Eye (tissue), 1 donor: ENCODE results near the gene STAG1.
A peak's percentile ranks its signal among the peaks of the same experiment; 100 is the strongest.
"Not testable (repeated sequence)": the region's sequence is repeated elsewhere in the genome, so short reads cannot be mapped to it uniquely, and the experiment has no call there.

Experiments
- DNase-seq: peaks from one replicate; pipeline ENCODE4 v3.0.0-alpha.2; 2015

The STAG1 gene

DNA sequence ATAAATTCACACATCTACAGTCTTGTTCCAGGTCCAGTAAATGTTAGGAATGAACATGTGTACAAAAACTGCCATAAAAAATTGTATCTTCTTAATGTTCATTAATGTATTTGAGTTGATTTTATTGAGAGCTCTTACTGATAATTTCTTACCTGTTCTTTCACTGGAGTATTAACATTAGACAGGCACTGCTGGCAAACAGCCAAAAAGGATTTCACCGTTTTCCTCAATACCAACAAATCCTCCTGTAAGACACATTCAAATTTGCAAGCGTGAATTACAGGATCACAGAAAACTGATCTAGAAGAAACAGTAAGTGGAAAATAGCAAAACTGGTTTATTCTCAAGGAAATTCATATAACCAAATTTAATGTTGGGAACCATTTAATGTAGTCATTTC is 374.7 kb downstream of the STAG1 start:
- DNase-seq = peak; percentile 17

DNA sequence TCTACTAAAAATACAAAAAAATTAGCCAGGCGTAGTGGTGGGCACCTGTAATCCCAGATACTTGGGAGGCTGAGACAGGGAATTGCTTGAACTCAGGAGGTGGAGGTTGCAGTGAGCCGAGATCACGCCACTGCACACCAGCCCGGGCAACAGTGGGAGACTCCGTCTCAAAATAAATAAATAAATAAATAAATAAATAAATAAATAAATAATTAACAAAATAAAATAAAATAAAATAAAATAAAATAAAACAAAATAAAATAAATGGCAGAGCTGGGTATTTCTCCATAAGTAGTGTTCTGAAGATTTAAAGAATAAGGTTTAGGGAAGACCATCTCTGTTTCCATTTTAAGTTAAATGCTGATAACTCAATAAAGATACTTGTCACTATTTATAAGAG is 376.4 kb downstream of the STAG1 start:
- not testable (repeated sequence) for DNase-seq

GRCh38 chr3:136366289-136366688 is 385.9 kb downstream of the STAG1 start:
- no peak for DNase-seq

DNA sequence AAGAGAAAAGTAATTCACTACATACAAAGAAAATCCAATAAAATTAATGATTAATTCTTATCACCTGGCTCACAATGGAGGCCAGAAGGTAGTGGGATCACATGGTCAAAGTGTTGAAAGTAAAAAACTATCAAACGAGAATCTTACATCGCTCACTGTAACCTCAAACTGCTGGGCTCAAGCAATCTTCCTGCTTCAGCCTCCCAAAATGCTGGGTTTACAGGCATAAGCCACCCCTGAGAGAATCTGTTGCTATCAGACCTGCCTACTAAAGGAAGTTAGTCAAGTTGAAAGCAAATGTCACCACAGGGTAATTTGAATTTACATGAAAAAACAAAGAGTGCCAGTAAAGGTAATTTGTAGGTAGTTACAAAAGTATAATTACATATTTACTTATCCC is 398.7 kb downstream of the STAG1 start:
- DNase-seq = no peak

- no peak for DNase-seq
These were observed 400.3 kb downstream of the STAG1 start for GRCh38 chr3:136351905-136352304.

DNA sequence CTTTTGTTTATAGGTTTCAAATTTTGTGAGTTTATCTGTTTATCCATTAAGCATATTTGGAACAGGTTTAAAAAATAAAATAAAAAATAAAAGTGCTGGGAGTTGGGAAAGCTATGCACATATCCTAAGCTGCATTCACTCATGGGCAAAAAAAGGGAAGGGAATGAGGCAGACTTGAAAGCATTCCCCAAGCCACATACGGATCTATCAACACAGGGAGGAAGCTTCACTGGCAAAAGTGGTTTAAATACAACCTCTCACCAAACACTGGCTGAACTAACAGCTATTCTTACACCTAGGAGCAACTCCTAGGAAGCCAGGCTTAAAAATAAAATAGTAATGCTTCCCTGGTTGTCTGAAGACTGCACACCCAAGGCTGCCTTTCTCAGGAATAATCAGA is 400.8 kb downstream of the STAG1 start:
- DNase-seq = no peak

GRCh38 chr3:136350557-136350956 is 401.6 kb downstream of the STAG1 start:
- no peak for DNase-seq

GRCh38 chr3:136350132-136350531 is 402.0 kb downstream of the STAG1 start:
- DNase-seq = no peak

GRCh38 chr3:136346486-136346885 is 405.7 kb downstream of the STAG1 start:
- no peak for DNase-seq

DNA sequence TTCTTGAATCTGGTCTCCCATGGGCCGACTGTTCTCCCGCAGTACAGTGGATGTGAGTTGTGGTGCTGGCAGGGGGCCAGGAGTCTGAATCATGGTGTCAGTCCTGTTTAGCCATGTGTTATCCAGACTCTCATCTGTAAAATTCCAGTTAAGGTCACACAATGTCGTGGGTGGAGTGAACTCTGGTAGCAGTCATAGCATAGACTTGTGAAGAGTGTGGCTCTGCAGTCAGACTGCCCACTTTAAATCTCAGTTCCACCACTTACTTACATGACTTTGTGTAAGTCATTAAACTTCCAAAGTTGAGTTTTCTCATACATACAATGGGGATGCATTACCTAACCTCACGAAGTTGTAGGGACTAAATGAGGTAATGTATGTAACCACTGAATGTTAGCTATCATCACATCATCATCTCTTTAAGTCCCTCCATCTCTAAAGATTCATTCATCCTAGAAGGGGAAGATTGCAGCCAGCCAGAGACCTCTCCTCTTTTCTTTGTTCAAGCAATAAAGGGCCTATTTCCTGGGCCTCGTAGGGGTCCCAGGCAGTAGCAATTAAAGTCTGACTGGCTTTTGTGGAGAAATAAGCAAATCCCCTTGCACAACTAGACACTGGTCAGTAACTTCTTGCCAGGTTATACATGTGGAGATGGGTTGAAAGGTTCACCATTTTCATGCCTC is 408.2 kb downstream of the STAG1 start:
- peak; percentile 34 for DNase-seq

DNA sequence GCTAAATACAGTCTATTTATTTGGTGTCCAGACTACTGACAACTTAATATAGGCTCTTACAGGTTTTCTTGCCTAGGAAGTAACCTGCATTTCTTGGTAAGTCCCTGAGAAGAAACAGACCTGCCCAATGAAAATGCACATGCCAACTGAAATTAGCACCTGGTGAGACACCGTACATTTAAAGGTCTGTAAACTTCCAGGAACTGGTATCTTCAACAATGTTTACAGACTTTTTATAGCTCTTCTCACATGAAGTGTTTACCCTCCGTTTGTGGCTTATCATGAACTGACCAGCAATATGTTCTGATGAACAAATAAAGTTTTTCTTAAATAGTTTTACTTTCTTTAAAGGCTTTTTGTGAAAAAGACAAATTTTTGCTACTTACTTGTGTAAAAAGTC is 408.7 kb downstream of the STAG1 start:
- no peak for DNase-seq

DNA sequence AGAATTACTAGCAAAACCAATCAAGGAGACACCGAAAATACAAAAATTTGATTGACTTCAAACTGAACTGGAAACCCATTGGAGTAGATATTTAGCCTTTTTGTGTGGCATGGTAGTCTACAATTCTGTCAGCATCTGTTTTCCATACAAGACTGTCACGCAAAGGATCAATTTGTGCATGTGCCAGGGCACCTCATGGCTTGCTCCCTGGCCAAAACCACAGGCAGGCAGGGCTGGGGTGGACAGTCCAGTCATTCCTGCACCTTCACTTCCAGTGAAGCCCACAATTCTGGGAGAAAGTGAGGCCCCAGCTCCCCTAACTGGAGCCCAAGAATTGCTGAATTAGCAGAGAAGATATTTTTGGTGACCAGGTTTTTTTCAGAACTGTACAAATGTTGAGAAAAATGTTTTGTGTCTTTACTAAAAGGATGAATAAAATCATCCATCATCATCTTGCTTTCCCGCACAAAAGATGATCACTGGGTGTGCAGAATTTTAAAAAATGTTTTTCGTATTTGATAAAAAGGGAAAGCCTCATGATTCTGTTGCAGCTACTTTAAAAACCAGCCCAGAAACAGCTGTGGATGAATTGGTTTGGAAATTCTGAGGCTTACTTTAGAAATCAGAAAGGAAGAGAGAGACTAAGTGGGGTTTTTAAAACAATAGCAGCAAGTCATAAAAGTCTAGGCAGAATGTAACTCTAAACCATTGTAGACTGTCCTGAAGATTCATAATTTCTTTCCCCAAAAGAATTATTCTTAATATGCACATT is 415.7 kb downstream of the STAG1 start:
- no peak for DNase-seq

- not testable (repeated sequence) for DNase-seq
These were observed 417.5 kb downstream of the STAG1 start for GRCh38 chr3:136334726-136335125.

DNA sequence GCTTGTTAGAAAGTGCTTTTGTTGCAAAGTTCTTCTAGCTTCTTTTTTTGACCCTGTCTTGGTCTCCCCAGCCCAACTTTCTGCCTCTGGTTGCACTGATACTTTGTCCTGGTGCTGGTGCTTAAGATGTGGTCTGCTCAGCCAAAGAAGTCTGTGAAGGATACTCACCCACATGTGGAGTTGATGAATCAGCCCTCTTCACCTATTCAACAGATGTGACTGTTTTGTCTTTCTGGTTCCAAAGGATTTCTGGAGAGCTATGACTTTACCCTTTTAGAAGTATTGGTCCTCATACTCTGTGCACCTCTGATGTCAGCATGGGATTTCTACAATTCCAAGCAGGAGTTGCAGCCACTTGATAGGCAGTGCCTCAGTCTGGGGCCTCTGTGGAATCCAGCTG is 418.0 kb downstream of the STAG1 start:
- no peak for DNase-seq

- no peak for DNase-seq
These were observed 419.4 kb downstream of the STAG1 start for GRCh38 chr3:136332776-136333175.

DNA sequence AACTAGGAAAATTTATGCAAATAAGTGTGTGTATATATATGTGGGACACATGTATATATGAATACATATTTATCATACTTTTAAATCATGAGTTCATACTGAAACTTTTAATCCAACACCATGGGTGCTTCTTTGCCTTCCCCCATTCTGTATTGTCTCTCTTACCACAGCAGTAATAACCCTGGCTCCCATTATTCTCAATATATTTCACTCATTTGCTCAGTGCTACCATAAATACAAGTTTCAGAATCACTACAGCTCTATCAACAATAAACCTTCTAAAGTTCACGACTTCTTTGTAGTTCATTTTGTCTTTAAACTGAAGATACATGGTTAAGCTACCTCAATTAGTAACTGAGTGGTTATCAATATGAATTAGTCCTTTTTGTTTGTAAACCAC is 419.9 kb downstream of the STAG1 start:
- DNase-seq = no peak

DNA sequence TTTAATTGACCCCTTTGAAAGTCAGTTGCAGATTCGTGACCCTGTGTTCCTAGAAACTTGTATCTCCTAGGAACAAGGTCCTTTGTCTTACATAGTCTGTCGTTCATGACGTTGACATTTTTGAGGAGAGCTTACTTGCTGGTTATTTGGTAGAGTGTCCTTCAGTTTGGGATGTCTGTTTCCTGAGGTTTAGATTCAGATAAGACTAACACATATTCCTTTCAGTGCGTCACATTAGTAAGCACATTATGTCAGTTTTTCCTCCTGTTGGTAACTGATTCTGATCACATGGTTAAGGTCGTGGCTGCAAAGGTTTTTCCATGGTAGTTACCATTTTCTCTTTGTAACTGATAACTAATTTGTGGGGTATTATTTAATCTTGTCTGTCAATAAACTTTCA is 421.3 kb downstream of the STAG1 start:
- no peak for DNase-seq

- DNase-seq = no peak
These were observed 422.6 kb downstream of the STAG1 start for GRCh38 chr3:136329593-136329992.

- no peak for DNase-seq
These were observed 424.5 kb downstream of the STAG1 start for GRCh38 chr3:136327671-136328070.

DNA sequence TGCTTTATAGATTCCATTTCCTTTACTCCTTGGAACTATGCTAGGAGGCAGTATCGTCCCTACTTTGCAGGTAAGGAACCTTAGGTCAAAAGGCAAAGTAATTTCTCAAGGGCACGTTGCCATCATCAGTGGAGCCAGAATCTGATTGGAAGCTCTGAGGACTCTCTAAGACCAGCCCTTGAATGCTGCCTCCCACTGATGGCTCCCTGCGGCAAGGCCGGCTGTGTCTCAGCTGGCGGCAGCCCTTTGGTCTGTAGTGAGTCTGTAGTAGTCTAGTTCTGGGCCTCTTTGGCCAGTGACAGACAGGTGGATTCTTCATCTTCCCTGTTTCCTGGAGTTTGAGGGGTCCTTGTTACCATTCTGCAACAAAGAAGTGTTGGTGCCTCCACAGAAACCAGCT is 425.9 kb downstream of the STAG1 start:
- DNase-seq = no peak

DNA sequence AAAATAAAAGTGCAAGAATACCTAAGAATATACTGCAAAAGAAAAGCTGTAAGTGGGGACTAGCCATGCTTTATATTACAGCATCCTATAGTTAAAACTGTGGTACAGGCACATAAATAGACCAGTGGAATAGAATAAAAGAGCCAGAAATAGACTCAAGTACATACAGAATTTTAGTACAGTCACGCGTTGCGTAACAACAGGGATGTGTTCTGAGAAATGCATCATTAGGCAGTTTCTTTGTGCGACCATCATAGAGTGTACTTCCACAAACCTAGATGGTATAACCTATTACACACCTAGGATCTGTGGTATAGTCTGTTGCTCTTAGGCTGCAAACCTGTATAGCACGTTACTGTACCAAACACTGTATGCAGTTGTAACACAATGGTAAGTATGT is 440.2 kb downstream of the STAG1 start:
- DNase-seq = no peak

GRCh38 chr3:136311261-136311660 is 440.9 kb downstream of the STAG1 start:
- DNase-seq = no peak

DNA sequence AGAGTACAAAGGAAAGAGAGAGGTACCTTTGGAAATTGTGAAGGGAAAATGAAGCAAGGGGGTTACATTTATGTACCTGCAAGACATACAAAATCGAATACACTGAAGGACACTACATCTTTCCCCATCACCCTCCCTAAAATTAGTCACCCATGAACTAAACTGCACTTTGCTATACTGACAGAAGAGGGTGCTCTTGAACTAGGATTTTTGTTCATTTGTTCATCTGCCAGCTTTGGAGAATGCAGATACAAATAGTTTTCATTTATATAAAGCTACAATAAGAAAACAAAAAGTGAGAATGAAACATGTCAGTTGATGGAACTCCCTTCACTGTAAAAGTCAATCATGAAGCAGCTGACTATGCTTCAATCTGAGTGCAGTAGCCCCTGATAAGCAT is 446.3 kb downstream of the STAG1 start:
- no peak for DNase-seq

DNA sequence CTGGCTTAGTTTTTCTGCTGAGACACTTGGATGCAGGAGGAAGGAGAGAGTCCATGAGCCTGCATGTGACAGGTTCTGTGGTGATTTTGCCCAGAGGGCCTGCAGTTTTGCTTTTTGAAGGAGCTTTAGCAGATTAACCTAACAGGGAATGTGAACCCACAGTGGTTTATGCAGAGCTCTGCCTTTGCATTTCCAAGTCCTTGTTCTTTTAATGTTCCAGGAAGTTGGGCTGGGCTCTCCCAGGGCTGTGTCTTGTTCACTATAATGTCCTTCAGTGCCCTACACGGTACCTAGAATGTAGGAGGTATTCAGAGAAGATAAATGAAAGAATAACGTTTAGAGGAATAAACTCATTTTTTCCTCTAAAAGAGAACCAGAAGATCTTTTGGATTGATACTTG is 451.7 kb downstream of the STAG1 start:
- no peak for DNase-seq

DNA sequence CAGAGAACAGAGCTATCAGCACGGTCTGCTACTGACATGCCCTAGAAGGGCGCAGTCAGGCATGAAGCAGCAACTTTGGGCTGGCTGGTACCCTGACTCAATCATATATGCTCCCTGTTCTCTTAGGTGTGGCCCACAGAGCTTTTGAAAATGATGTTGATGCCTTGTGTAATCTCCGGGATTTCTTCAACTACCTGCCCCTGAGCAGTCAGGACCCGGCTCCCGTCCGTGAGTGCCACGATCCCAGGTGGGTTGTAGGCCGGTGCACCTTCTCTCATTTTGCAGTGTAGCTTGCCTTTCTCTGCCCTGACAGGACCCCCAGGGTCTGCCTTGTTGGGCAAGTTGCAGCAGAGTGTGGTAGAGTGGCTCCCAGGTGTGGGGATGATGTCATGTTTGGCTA is 454.4 kb downstream of the STAG1 start:
- no peak for DNase-seq
